ENCODE data around the gene SHISA6. TPM values are rescaled to one million over a fixed set of nuclear protein-coding genes. Genes with fewer than 3 reads are reported as not detected.

Gene SHISA6
- total RNA-seq, 1 donor from 2014 or later = 12.6 TPM

GRCh38 chr17:11461993-11462548 lies 221.1 kb downstream of the SHISA6 start:
- DNase-seq = no peak
- H3K9me3 Mint-ChIP-seq (ENCODE audit: unreplicated experiment) = no peaks in the 10 kb centered on the region
- no peak overlapping the region for H3K27ac Mint-ChIP-seq (ENCODE audit: unreplicated experiment)
- no peaks in the 10 kb centered on the region for H3K36me3 Mint-ChIP-seq (ENCODE audit: unreplicated experiment)
- no peak for TF ChIP-seq CTCF (IDR thresholded peaks at IDR 0.05; ENCODE audit: partially characterized antibody, unreplicated experiment)
- H3K4me1 Mint-ChIP-seq (ENCODE audit: low read depth, unreplicated experiment) = no peaks in the 10 kb centered on the region
- H3K4me3 Mint-ChIP-seq (ENCODE audit: unreplicated experiment) = no peak overlapping the region
- peaks cover 4% of the 10 kb centered on the region for H3K27me3 Mint-ChIP-seq (ENCODE audit: unreplicated experiment)

- no peak overlapping the region for H3K4me3 Mint-ChIP-seq (ENCODE audit: unreplicated experiment)
- TF ChIP-seq CTCF (IDR thresholded peaks at IDR 0.05; ENCODE audit: partially characterized antibody, unreplicated experiment) = no peak
- DNase-seq = no peak
- no peaks in the 10 kb centered on the region for H3K4me1 Mint-ChIP-seq (ENCODE audit: low read depth, unreplicated experiment)
- peaks cover under 1% of the 10 kb centered on the region for H3K36me3 Mint-ChIP-seq (ENCODE audit: unreplicated experiment)
- no peak overlapping the region for H3K27ac Mint-ChIP-seq (ENCODE audit: unreplicated experiment)
- peaks cover 4% of the 10 kb centered on the region for H3K9me3 Mint-ChIP-seq (ENCODE audit: unreplicated experiment)
- no peaks in the 10 kb centered on the region for H3K27me3 Mint-ChIP-seq (ENCODE audit: unreplicated experiment)
These were observed 226.6 kb downstream of the SHISA6 start for GRCh38 chr17:11467639-11468038.

GRCh38 chr17:11485336-11486100 lies 244.5 kb downstream of the SHISA6 start:
- no peak for DNase-seq
- H3K9me3 Mint-ChIP-seq (ENCODE audit: unreplicated experiment) = no peaks in the 10 kb centered on the region
- peaks cover 4% of the 10 kb centered on the region for H3K27me3 Mint-ChIP-seq (ENCODE audit: unreplicated experiment)
- peaks cover 5% of the 10 kb centered on the region for H3K36me3 Mint-ChIP-seq (ENCODE audit: unreplicated experiment)
- H3K4me1 Mint-ChIP-seq (ENCODE audit: low read depth, unreplicated experiment) = peaks cover 27% of the 10 kb centered on the region
- TF ChIP-seq CTCF (IDR thresholded peaks at IDR 0.05; ENCODE audit: partially characterized antibody, unreplicated experiment) = no peak
- H3K27ac Mint-ChIP-seq (ENCODE audit: unreplicated experiment) = peak overlapping the region; percentile 67
- peak overlapping the region; percentile 27 for H3K4me3 Mint-ChIP-seq (ENCODE audit: unreplicated experiment)

- Mint-ChIP-seq H3K4me3 (ENCODE audit: unreplicated experiment) (no peak overlapping the region), H3K27me3 (ENCODE audit: unreplicated experiment) (peaks cover 4% of the 10 kb centered on the region), H3K4me1 (ENCODE audit: low read depth, unreplicated experiment) (peaks cover 27% of the 10 kb centered on the region), H3K9me3 (ENCODE audit: unreplicated experiment) (no peaks in the 10 kb centered on the region), H3K36me3 (ENCODE audit: unreplicated experiment) (peaks cover 5% of the 10 kb centered on the region), H3K27ac (ENCODE audit: unreplicated experiment) (peak overlapping the region; percentile 33)
- DNase-seq = no peak
- TF ChIP-seq CTCF (IDR thresholded peaks at IDR 0.05; ENCODE audit: partially characterized antibody, unreplicated experiment) = no peak
These were observed 245.3 kb downstream of the SHISA6 start for GRCh38 chr17:11486101-11486867.
